GM23338 (cell line): ENCODE data around the gene BTBD16.

Experiments used
- EZH2 ChIP-seq: fragments of 200-600 bp; sonication (generic); IDR thresholded peaks from one replicate; pipeline ENCODE4 v1.8.0; 2017; ENCODE audit warnings: antibody characterized with exemption, mild to moderate bottlenecking, low read depth; ENCODE audit not compliant: unreplicated experiment
- EZH2phosphoT487 ChIP-seq: fragments of 200-600 bp; sonication (generic); IDR thresholded peaks from one replicate; pipeline ENCODE4 v1.8.1; 2018; ENCODE audit warnings: antibody characterized with exemption; ENCODE audit not compliant: unreplicated experiment
- JUNB ChIP-seq: IDR thresholded peaks from one replicate; pipeline ENCODE4 v1.6.1; 2016; ENCODE audit warnings: antibody characterized with exemption; ENCODE audit not compliant: unreplicated experiment
- POLR2AphosphoS5 ChIP-seq: IDR thresholded peaks from 2 replicates; pipeline ENCODE4 v1.6.1; 2016; ENCODE audit warnings: antibody characterized with exemption, low read depth
- ZNF331 ChIP-seq: fragments of 250-450 bp; sonication (Bioruptor Pico); IDR thresholded peaks from 2 replicates; pipeline ENCODE4 v1.5.0; 2020; ENCODE audit warnings: low read depth, mild to moderate bottlenecking, moderate library complexity
- TF ChIP-seq, protein P1 (sequence below), 2 experiments: fragments of 200-600 bp in 1 of 2; sonication (generic) in 1 of 2; conservative IDR thresholded peaks; 2 replicates each; pipeline versions ENCODE4 v1.5.1 to v1.6.1; 2016 to 2017; ENCODE audit warnings: antibody characterized with exemption in 2 of 2, low read depth in 2 of 2, mild to moderate bottlenecking in 2 of 2, moderate library complexity in 1 of 2
- TF ChIP-seq, protein P2 (sequence below): IDR thresholded peaks from one replicate; pipeline ENCODE4 v1.6.1; 2018; ENCODE audit warnings: antibody characterized with exemption; ENCODE audit not compliant: unreplicated experiment
- TF ChIP-seq, protein P3 (sequence below): IDR thresholded peaks from 2 replicates; pipeline ENCODE4 v1.6.1; 2016; ENCODE audit warnings: antibody characterized with exemption
- TF ChIP-seq, protein P4 (sequence below): fragments of 250-450 bp; sonication (Bioruptor Pico); IDR thresholded peaks from 2 replicates; pipeline ENCODE4 v1.5.0; 2020; ENCODE audit warnings: mild to moderate bottlenecking, moderate library complexity

DNA sequence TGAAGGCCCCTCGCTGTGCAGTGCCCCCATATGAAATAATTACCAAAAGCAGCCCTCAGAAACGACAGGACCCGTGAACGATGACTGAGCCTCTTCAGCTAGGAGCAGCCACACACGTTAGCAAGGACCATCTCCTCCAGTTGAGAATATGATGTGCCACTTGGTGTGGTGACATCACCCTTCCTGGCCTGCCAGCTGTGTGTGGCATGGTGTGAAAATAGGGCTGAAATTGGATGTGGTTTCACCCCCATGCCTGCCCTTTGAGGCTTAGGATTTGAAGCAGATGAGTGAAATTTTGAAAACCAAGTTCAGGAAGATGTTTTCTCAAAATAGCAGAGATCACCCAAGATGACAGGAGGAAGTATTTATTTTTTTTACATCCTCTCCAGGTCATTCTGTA is 49.1 kb upstream of the BTBD16 start:
- TF ChIP-seq, protein P1, sequence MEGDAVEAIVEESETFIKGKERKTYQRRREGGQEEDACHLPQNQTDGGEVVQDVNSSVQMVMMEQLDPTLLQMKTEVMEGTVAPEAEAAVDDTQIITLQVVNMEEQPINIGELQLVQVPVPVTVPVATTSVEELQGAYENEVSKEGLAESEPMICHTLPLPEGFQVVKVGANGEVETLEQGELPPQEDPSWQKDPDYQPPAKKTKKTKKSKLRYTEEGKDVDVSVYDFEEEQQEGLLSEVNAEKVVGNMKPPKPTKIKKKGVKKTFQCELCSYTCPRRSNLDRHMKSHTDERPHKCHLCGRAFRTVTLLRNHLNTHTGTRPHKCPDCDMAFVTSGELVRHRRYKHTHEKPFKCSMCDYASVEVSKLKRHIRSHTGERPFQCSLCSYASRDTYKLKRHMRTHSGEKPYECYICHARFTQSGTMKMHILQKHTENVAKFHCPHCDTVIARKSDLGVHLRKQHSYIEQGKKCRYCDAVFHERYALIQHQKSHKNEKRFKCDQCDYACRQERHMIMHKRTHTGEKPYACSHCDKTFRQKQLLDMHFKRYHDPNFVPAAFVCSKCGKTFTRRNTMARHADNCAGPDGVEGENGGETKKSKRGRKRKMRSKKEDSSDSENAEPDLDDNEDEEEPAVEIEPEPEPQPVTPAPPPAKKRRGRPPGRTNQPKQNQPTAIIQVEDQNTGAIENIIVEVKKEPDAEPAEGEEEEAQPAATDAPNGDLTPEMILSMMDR (conservative IDR thresholded peaks at IDR 0.05; ENCODE audit: low read depth in 2 of 2) = no peak
- TF ChIP-seq POLR2AphosphoS5 (no peak), JUNB (no peak), EZH2 (no peak), EZH2phosphoT487 (no peak), ZNF331 (CRISPR knock-in tag) (no peak)
- TF ChIP-seq, protein P2, sequence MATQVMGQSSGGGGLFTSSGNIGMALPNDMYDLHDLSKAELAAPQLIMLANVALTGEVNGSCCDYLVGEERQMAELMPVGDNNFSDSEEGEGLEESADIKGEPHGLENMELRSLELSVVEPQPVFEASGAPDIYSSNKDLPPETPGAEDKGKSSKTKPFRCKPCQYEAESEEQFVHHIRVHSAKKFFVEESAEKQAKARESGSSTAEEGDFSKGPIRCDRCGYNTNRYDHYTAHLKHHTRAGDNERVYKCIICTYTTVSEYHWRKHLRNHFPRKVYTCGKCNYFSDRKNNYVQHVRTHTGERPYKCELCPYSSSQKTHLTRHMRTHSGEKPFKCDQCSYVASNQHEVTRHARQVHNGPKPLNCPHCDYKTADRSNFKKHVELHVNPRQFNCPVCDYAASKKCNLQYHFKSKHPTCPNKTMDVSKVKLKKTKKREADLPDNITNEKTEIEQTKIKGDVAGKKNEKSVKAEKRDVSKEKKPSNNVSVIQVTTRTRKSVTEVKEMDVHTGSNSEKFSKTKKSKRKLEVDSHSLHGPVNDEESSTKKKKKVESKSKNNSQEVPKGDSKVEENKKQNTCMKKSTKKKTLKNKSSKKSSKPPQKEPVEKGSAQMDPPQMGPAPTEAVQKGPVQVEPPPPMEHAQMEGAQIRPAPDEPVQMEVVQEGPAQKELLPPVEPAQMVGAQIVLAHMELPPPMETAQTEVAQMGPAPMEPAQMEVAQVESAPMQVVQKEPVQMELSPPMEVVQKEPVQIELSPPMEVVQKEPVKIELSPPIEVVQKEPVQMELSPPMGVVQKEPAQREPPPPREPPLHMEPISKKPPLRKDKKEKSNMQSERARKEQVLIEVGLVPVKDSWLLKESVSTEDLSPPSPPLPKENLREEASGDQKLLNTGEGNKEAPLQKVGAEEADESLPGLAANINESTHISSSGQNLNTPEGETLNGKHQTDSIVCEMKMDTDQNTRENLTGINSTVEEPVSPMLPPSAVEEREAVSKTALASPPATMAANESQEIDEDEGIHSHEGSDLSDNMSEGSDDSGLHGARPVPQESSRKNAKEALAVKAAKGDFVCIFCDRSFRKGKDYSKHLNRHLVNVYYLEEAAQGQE = no peak
- TF ChIP-seq, protein P3, sequence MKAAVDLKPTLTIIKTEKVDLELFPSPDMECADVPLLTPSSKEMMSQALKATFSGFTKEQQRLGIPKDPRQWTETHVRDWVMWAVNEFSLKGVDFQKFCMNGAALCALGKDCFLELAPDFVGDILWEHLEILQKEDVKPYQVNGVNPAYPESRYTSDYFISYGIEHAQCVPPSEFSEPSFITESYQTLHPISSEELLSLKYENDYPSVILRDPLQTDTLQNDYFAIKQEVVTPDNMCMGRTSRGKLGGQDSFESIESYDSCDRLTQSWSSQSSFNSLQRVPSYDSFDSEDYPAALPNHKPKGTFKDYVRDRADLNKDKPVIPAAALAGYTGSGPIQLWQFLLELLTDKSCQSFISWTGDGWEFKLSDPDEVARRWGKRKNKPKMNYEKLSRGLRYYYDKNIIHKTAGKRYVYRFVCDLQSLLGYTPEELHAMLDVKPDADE = no peak
- TF ChIP-seq, protein P4, sequence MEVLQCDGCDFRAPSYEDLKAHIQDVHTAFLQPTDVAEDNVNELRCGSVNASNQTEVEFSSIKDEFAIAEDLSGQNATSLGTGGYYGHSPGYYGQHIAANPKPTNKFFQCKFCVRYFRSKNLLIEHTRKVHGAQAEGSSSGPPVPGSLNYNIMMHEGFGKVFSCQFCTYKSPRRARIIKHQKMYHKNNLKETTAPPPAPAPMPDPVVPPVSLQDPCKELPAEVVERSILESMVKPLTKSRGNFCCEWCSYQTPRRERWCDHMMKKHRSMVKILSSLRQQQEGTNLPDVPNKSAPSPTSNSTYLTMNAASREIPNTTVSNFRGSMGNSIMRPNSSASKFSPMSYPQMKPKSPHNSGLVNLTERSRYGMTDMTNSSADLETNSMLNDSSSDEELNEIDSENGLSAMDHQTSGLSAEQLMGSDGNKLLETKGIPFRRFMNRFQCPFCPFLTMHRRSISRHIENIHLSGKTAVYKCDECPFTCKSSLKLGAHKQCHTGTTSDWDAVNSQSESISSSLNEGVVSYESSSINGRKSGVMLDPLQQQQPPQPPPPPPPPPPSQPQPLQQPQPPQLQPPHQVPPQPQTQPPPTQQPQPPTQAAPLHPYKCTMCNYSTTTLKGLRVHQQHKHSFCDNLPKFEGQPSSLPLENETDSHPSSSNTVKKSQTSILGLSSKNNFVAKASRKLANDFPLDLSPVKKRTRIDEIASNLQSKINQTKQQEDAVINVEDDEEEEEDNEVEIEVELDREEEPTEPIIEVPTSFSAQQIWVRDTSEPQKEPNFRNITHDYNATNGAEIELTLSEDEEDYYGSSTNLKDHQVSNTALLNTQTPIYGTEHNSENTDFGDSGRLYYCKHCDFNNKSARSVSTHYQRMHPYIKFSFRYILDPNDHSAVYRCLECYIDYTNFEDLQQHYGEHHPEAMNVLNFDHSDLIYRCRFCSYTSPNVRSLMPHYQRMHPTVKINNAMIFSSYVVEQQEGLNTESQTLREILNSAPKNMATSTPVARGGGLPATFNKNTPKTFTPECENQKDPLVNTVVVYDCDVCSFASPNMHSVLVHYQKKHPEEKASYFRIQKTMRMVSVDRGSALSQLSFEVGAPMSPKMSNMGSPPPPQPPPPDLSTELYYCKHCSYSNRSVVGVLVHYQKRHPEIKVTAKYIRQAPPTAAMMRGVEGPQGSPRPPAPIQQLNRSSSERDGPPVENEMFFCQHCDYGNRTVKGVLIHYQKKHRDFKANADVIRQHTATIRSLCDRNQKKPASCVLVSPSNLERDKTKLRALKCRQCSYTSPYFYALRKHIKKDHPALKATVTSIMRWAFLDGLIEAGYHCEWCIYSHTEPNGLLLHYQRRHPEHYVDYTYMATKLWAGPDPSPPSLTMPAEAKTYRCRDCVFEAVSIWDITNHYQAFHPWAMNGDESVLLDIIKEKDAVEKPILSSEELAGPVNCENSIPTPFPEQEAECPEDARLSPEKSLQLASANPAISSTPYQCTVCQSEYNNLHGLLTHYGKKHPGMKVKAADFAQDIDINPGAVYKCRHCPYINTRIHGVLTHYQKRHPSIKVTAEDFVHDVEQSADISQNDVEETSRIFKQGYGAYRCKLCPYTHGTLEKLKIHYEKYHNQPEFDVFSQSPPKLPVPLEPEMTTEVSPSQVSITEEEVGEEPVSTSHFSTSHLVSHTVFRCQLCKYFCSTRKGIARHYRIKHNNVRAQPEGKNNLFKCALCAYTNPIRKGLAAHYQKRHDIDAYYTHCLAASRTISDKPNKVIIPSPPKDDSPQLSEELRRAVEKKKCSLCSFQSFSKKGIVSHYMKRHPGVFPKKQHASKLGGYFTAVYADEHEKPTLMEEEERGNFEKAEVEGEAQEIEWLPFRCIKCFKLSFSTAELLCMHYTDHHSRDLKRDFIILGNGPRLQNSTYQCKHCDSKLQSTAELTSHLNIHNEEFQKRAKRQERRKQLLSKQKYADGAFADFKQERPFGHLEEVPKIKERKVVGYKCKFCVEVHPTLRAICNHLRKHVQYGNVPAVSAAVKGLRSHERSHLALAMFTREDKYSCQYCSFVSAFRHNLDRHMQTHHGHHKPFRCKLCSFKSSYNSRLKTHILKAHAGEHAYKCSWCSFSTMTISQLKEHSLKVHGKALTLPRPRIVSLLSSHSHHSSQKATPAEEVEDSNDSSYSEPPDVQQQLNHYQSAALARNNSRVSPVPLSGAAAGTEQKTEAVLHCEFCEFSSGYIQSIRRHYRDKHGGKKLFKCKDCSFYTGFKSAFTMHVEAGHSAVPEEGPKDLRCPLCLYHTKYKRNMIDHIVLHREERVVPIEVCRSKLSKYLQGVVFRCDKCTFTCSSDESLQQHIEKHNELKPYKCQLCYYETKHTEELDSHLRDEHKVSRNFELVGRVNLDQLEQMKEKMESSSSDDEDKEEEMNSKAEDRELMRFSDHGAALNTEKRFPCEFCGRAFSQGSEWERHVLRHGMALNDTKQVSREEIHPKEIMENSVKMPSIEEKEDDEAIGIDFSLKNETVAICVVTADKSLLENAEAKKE (CRISPR knock-in tag) = no peak
